ENCODE results near the gene SH3RF1. TPM values are rescaled to one million over a fixed set of nuclear protein-coding genes. Genes with fewer than 3 reads are reported as not detected.
A peak's percentile ranks its signal among the peaks of the same experiment; 100 is the strongest.

SH3RF1 gene
- total RNA-seq, result 10 to 100 TPM; 10.6 to 17.9 (median 13.3) TPM

DNA sequence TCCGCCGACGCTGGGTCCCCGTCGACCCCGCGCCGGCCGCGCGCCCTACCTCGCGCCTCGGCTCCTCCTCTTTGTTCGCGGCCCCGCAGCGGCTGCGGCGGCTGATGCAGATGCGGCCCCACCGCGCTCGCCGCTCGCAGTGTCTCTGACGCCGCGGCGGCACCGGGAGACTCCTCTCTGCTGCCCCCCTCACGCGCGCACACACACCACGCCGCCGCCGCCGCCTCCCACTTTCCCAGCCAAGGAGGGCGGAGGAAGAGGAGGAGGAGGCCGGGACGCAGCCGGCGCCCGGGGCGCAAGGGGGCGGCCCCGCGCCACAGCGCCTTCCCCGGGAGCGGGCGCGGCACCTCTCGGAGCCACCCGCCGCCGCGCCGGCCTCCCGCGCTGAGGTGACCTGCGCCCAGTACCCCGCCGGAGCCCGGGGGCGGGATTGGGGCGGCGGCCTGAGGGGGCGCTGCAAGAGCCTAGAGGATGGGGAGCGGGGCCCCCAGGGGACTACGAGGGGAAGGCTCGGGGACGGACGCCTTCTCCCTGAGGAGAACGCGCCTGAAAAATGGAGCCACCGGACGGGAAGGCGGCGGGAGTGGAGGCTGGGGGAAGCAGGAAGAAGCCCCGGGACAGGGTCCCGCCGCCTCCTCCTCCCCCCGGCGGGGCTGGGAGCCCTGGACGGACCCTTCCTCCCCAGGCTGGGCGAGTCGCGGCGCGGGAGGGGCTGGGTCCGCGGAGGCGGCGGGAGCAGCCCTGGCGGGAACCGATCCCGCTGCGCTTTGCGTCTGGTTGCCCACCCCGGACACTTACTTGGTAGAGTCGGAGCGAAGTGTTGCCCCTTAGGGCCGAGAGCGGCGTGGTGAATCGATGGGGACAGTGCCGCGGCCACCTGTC lies at the start of gene SH3RF1:
Gene SH3RF1, minus strand, starts transcription at position 147 of the 882 bp plus-strand sequence. CDS start 1,744 bp downstream, outside the sequence.
- peak within 1 kb of the TSS; percentile 83 to 97 (median 93) for H3K4me3 ChIP-seq
- peak within 1 kb of the TSS; percentile 72 to 96 (median 88) for H3K27ac ChIP-seq
- peak; percentile 76 to 87 for DNase-seq (ENCODE audit: low spot score in 2 of 2)
- TF ChIP-seq EP300 (IDR thresholded peaks at IDR 0.05), result peak in 1 of 2 donors; percentile 85
- TF ChIP-seq, protein P1, sequence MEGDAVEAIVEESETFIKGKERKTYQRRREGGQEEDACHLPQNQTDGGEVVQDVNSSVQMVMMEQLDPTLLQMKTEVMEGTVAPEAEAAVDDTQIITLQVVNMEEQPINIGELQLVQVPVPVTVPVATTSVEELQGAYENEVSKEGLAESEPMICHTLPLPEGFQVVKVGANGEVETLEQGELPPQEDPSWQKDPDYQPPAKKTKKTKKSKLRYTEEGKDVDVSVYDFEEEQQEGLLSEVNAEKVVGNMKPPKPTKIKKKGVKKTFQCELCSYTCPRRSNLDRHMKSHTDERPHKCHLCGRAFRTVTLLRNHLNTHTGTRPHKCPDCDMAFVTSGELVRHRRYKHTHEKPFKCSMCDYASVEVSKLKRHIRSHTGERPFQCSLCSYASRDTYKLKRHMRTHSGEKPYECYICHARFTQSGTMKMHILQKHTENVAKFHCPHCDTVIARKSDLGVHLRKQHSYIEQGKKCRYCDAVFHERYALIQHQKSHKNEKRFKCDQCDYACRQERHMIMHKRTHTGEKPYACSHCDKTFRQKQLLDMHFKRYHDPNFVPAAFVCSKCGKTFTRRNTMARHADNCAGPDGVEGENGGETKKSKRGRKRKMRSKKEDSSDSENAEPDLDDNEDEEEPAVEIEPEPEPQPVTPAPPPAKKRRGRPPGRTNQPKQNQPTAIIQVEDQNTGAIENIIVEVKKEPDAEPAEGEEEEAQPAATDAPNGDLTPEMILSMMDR (IDR thresholded peaks at IDR 0.05), result peak; percentile 8 to 68 (median 41)
- peak; percentile 64 to 86 for TF ChIP-seq POLR2A (IDR thresholded peaks at IDR 0.05)
- peaks cover 0 to 52% (median 10%) of the 10 kb centered on the region in 4 donors for H3K4me1 ChIP-seq
- no peaks in the 10 kb centered on the region for H3K36me3 ChIP-seq
- H3K9me3 ChIP-seq, result no peaks in the 10 kb centered on the region
- WGBS, 2 donors, result 1% methylated on average over 21 to 107 of the region's 110 CpGs
- H3K27me3 ChIP-seq, result no peaks in the 10 kb centered on the region

DNA sequence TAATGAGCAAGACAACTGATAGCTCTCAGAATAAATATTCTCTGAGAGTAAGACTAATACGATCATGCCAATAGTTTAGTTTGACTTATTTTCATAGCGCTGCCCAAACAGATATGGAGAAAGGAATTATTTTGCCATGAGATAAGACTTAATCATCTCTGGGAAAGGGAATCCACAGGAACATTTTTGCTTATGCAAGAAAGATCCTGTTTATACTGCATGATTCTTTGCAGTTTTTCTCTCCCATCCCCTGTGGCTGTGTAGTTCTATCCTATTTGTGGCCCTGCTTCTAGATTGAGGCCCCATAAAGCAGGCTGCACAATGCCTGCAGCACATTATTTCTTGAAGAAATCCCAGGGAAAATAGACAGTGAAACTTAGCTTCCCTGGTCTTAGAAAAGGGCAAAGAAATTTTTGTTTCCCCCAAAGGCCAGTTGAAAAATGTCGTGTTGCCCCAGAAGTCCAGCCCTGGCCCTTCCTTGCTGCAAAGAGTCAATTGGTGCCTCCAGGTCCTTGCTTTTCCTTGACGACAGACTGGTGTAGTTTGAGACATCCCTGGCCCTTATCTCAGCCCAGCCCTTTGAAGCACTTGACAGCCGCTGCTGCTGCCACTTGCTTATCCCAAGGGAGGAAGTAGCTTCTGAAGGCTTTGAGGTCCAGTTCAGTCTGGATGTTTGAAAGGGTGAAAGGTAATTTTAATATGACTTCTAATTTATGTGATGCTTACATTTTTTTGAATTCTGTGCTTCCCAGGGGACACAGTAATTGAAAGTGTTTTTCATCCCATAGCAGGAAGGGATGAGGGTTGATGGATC lies 45.0 kb upstream of the SH3RF1 start:
- Histone ChIP-seq H3K27me3 (no peaks in the 10 kb centered on the region), H3K9me3 (no peaks in the 10 kb centered on the region), H3K27ac (peak overlapping the region in 2 of 4 donors; percentile 1 to 12), H3K36me3 (no peaks in the 10 kb centered on the region), H3K4me3 (no peak overlapping the region), H3K4me1 (peaks cover 0 to 18% (median 0%) of the 10 kb centered on the region in 4 donors)
- no peak for DNase-seq (ENCODE audit: low spot score in 2 of 2)
- TF ChIP-seq, protein P1 (IDR thresholded peaks at IDR 0.05), result no peak
- TF ChIP-seq POLR2A (IDR thresholded peaks at IDR 0.05) (no peak), EP300 (IDR thresholded peaks at IDR 0.05) (no peak)
- WGBS, 2 donors, result 26 to 30% methylated on average over 5 of the region's 5 CpGs

DNA sequence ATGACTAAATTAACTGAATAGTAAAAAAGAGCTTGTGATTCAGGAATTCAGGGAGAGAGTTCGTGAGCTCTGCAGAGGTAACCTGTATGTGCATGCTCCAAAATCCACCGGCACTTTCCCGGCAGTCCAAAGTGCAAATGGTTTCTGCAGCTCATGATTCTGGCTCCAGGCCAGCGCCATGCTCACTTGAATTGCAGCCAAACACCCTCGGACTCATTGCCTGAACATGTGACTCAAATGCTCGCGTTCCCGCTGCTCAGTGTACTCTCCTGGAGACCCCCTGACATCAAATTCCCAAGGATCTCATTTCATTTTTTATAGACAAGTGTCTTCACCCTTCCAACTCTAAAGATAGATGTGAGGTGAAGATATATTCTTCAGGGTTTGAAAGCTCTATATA lies 44.1 kb upstream of the SH3RF1 start:
- Histone ChIP-seq H3K4me1 (peaks cover 0 to 18% (median 0%) of the 10 kb centered on the region in 4 donors), H3K4me3 (peak overlapping the region in 1 of 4 donors; percentile 20), H3K36me3 (no peaks in the 10 kb centered on the region), H3K9me3 (no peaks in the 10 kb centered on the region), H3K27me3 (no peaks in the 10 kb centered on the region), H3K27ac (peak overlapping the region in 2 of 4 donors; percentile 1 to 12)
- peak; percentile 25 to 29 for DNase-seq (ENCODE audit: low spot score in 2 of 2)
- TF ChIP-seq EP300 (IDR thresholded peaks at IDR 0.05) (no peak), POLR2A (IDR thresholded peaks at IDR 0.05) (no peak)
- TF ChIP-seq, protein P1 (IDR thresholded peaks at IDR 0.05), result no peak
- 10 to 15% methylated on average over 8 of the region's 8 CpGs for WGBS, 2 donors

DNA sequence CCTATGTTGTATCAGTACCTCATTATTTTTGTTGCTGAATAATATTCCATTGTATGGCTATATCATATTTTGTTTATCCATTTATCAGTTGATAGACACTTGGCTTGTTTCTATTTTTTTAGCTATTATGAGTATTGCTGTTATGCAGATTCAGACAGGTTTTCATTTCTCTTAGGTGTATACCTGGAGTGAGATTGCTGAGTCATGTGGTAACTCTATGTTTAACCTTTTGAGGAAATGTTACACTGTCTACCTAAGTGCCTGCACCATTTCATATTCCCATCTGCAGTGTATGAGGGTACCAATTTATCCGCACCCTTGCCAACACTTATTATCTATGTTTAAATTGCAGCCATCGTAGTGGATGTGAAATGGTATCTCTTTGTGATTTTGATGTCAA lies 43.0 kb upstream of the SH3RF1 start:
- WGBS, 2 donors, result 98 to 100% methylated on average over 2 of the region's 2 CpGs
- no peak overlapping the region for H3K4me3 ChIP-seq
- no peak for DNase-seq (ENCODE audit: low spot score in 2 of 2)
- H3K9me3 ChIP-seq, result no peaks in the 10 kb centered on the region
- peaks cover 0 to 18% (median 0%) of the 10 kb centered on the region in 4 donors for H3K4me1 ChIP-seq
- no peaks in the 10 kb centered on the region for H3K27me3 ChIP-seq
- H3K36me3 ChIP-seq, result no peaks in the 10 kb centered on the region
- TF ChIP-seq EP300 (IDR thresholded peaks at IDR 0.05), result no peak
- TF ChIP-seq, protein P1 (IDR thresholded peaks at IDR 0.05), result no peak
- no peak for TF ChIP-seq POLR2A (IDR thresholded peaks at IDR 0.05)
- H3K27ac ChIP-seq, result no peak overlapping the region
